ENCODE data around the gene ZNF525.

The ZNF525 gene

GRCh38 chr19:53381376-53381775 is 15.9 kb downstream of the ZNF525 start:
- no peak for DNase-seq (ENCODE audit: low read depth)
- TF ChIP-seq CTCF (IDR thresholded peaks at IDR 0.05; ENCODE audit: control insufficient read depth, insufficient read depth, low read depth, low read length, missing control alignments), result no peak
- H3K4me3 ChIP-seq (ENCODE audit: control insufficient read depth, low read depth, low read length), result no peak overlapping the region

GRCh38 chr19:53388168-53388567 is 22.7 kb downstream of the ZNF525 start:
- TF ChIP-seq CTCF (IDR thresholded peaks at IDR 0.05; ENCODE audit: control insufficient read depth, insufficient read depth, low read depth, low read length, missing control alignments), result no peak
- H3K4me3 ChIP-seq (ENCODE audit: control insufficient read depth, low read depth, low read length), result no peak overlapping the region
- no peak for DNase-seq (ENCODE audit: low read depth)

- no peak overlapping the region for H3K4me3 ChIP-seq (ENCODE audit: control insufficient read depth, low read depth, low read length)
- no peak for DNase-seq (ENCODE audit: low read depth)
- TF ChIP-seq CTCF (IDR thresholded peaks at IDR 0.05; ENCODE audit: control insufficient read depth, insufficient read depth, low read depth, low read length, missing control alignments), result no peak
Measured at GRCh38 chr19:53388904-53389303, 23.4 kb downstream of the ZNF525 start.

- no peak overlapping the region for H3K4me3 ChIP-seq (ENCODE audit: control insufficient read depth, low read depth, low read length)
- DNase-seq (ENCODE audit: low read depth), result no peak
- TF ChIP-seq CTCF (IDR thresholded peaks at IDR 0.05; ENCODE audit: control insufficient read depth, insufficient read depth, low read depth, low read length, missing control alignments), result no peak
Measured at GRCh38 chr19:53389571-53389970, 24.1 kb downstream of the ZNF525 start.

- DNase-seq (ENCODE audit: low read depth), result no peak
- no peak overlapping the region for H3K4me3 ChIP-seq (ENCODE audit: control insufficient read depth, low read depth, low read length)
- no peak for TF ChIP-seq CTCF (IDR thresholded peaks at IDR 0.05; ENCODE audit: control insufficient read depth, insufficient read depth, low read depth, low read length, missing control alignments)
Measured at GRCh38 chr19:53389978-53390377, 24.5 kb downstream of the ZNF525 start.

- TF ChIP-seq CTCF (IDR thresholded peaks at IDR 0.05; ENCODE audit: control insufficient read depth, insufficient read depth, low read depth, low read length, missing control alignments), result no peak
- no peak for DNase-seq (ENCODE audit: low read depth)
- peak overlapping the region; percentile 73 for H3K4me3 ChIP-seq (ENCODE audit: control insufficient read depth, low read depth, low read length)
Measured at GRCh38 chr19:53394522-53394973, 29.0 kb downstream of the ZNF525 start.

All from AG09309 (cell line).